DMS 273 treated with DMSO at 0.1 percent for 48 hours (cell line): ENCODE measurements around the gene KIF26B.

ENCODE experiments used
- DNase-seq: peaks from one replicate; lab custom pipeline; 2025; lab: John Stamatoyannopoulos, UW

The KIF26B gene

GRCh38 chr1:245751726-245752470 lies 597.1 kb downstream of the KIF26B start:
- DNase-seq: no peak

GRCh38 chr1:245752561-245752960 lies 597.8 kb downstream of the KIF26B start:
- no peak for DNase-seq

GRCh38 chr1:245753807-245754206 lies 599.0 kb downstream of the KIF26B start:
- no peak for DNase-seq

GRCh38 chr1:245754463-245754961 lies 599.7 kb downstream of the KIF26B start:
- DNase-seq: no peak
